Epithelial cell of prostate (primary cell): ENCODE results near the gene TAB2.
A peak's percentile ranks its signal among the peaks of the same experiment; 100 is the strongest.
"Not testable (repeated sequence)": the region's sequence is repeated elsewhere in the genome, so short reads cannot be mapped to it uniquely, and the experiment has no call there.

Experiments used
- DNase-seq: peaks from one replicate; pipeline ENCODE4 v3.0.0-alpha.2; 2011; ENCODE audit warnings: low read depth, low spot score
- H3K27ac ChIP-seq: fragments of 450-650 bp; 2 replicates; pipeline ENCODE4 v1.5.1; 2017; ENCODE audit warnings: mild to moderate bottlenecking

Gene TAB2

GRCh38 chr6:149311293-149311692 lies 6.2 kb upstream of the TAB2 start:
- DNase-seq, result no peak
- no peak overlapping the region for H3K27ac ChIP-seq

- no peak for DNase-seq
- H3K27ac ChIP-seq, result no peak overlapping the region
These were observed 5.7 kb upstream of the TAB2 start for GRCh38 chr6:149311766-149312165.

GRCh38 chr6:149313070-149313469 lies 4.4 kb upstream of the TAB2 start:
- no peak for DNase-seq
- H3K27ac ChIP-seq, result no peak overlapping the region

- no peak for DNase-seq
- H3K27ac ChIP-seq, result no peak overlapping the region
These were observed 3.7 kb upstream of the TAB2 start for GRCh38 chr6:149313861-149314260.

- DNase-seq, result no peak
These were observed 3.1 kb upstream of the TAB2 start for GRCh38 chr6:149314325-149314905.

GRCh38 chr6:149316108-149316727 lies 1.3 kb upstream of the TAB2 start:
- H3K27ac ChIP-seq, result peak overlapping the region; percentile 86
- no peak for DNase-seq

More at GRCh38 chr6:149314325-149314905, 3.1 kb upstream of the TAB2 start:
- no peak overlapping the region for H3K27ac ChIP-seq

- DNase-seq, result peak; percentile 51
- H3K27ac ChIP-seq, result peak overlapping the region; percentile 86
These were observed 520 bp upstream of the TAB2 start for GRCh38 chr6:149316740-149317643.

GRCh38 chr6:149318581-149319286 lies 1.2 kb downstream of the TAB2 start:
- peak overlapping the region; percentile 86 for H3K27ac ChIP-seq

GRCh38 chr6:149319422-149319821 lies 1.9 kb downstream of the TAB2 start:
- peak overlapping the region; percentile 86 for H3K27ac ChIP-seq
- DNase-seq, result no peak

More at GRCh38 chr6:149318581-149319286, 1.2 kb downstream of the TAB2 start:
- DNase-seq, result no peak

GRCh38 chr6:149320016-149320415 lies 2.5 kb downstream of the TAB2 start:
- DNase-seq, H3K27ac ChIP-seq: not testable (repeated sequence)

GRCh38 chr6:149320796-149321195 lies 3.3 kb downstream of the TAB2 start:
- no peak overlapping the region for H3K27ac ChIP-seq
- no peak for DNase-seq

GRCh38 chr6:149323353-149323752 lies 5.8 kb downstream of the TAB2 start:
- DNase-seq, result no peak
- H3K27ac ChIP-seq, result no peak overlapping the region

- no peak overlapping the region for H3K27ac ChIP-seq
- DNase-seq, result no peak
These were observed 6.4 kb downstream of the TAB2 start for GRCh38 chr6:149323925-149324324.

- DNase-seq, result no peak
- no peak overlapping the region for H3K27ac ChIP-seq
These were observed 6.9 kb downstream of the TAB2 start for GRCh38 chr6:149324428-149324827.

- H3K27ac ChIP-seq, result no peak overlapping the region
These were observed 8.2 kb downstream of the TAB2 start for GRCh38 chr6:149325648-149326236.

GRCh38 chr6:149327638-149328037 lies 10.1 kb downstream of the TAB2 start:
- H3K27ac ChIP-seq, result no peak overlapping the region
- DNase-seq, result no peak

More at GRCh38 chr6:149325648-149326236, 8.2 kb downstream of the TAB2 start:
- no peak for DNase-seq

GRCh38 chr6:149328083-149328482 lies 10.6 kb downstream of the TAB2 start:
- H3K27ac ChIP-seq, result no peak overlapping the region

GRCh38 chr6:149329529-149329928 lies 12.0 kb downstream of the TAB2 start:
- DNase-seq, result no peak
- no peak overlapping the region for H3K27ac ChIP-seq

More at GRCh38 chr6:149328083-149328482, 10.6 kb downstream of the TAB2 start:
- DNase-seq, result no peak

GRCh38 chr6:149330133-149330532 lies 12.6 kb downstream of the TAB2 start:
- H3K27ac ChIP-seq, result no peak overlapping the region
- no peak for DNase-seq
